Superior temporal gyrus (tissue), 1 donor: ENCODE results near the gene STARD10.

Experiments
- DNase-seq: peaks from one replicate; pipeline ENCODE4 v3.0.0-alpha.2; 2016; ENCODE audit errors: extremely low spot score

The STARD10 gene

GRCh38 chr11:72745511-72745910, 48.3 kb downstream of the STARD10 start:
- DNase-seq, result no peak

- no peak for DNase-seq
Measured at GRCh38 chr11:72744474-72744873, 49.4 kb downstream of the STARD10 start.

DNA sequence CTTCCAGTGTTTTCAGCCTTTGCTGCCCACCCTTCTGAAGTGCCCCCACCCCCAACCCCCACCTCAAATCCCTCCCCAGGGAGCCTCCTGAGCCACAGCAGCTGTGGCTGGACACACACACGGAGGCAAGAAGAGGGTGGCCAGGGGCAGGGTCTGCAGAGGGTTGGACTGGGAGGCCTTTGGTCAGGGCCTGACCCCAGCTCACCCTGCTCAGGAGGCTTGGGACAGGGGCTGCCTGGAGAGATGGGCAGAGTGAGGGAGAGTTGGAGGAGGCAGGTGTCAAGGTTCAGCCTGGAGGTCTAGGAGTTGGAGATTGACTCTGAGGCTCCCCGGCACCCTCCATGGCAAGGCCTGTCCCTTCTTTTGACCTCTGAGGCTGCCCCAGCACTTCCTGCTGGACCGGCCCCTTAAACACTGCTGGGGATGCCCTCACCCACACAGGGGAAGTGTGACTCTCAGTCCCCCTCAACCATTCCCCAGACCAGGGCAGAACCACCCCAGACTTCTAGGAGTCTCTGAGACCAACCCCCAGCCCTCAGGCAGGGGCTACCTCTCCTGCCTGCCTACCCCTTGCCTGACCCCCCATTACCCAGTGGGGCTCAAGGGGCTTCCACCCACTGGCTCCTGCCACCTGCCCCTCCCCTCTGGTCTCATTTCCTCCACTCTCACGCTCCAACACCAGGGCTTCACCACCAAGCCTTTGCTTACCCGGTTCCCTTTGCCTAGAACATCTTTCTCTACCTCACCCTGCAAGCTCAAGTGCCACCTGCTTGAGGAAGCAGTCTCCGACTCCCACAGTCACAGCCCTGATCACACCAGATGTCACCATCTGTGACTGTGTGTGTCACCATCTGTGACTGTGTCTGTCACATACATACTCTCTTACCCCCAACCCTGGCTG, 50.3 kb downstream of the STARD10 start:
- no peak for DNase-seq

- no peak for DNase-seq
Measured at GRCh38 chr11:72742513-72743320, 51.1 kb downstream of the STARD10 start.

DNA sequence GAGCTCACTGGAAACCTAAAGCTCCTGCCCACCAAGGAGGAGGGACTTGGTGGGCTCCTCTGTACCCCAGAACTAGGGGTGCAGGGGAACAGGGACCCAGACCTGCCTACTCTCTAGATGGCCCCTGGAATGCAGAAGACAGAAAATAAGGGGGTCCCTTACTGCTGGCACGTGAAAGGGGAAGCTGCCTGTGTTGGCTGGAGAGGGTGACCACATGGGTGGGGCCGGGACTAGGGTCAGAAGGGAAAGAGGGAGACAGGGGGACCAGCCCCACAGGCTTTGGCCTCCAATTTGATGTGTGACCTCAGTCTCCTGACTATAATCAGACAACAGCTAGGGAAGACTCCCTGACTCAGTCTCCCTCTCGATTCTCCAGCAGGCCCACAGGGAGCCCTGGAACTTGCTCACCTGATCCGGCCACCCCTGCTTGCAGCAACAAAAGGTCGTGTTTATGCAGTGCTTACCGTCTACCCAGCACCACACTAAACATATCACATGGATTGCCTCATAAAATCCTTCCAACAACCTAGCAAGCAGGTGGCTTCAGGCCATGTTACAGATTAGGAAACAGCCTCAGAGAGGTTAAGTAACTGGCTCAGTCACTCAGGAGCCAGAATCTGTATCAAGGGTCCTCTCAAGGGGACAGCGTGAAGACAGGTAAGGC, 51.9 kb downstream of the STARD10 start:
- DNase-seq, result no peak

- DNase-seq, result no peak
Measured at GRCh38 chr11:72741429-72741833, 52.4 kb downstream of the STARD10 start.

GRCh38 chr11:72740562-72741428, 53.1 kb downstream of the STARD10 start:
- DNase-seq, result no peak

- no peak for DNase-seq
Measured at GRCh38 chr11:72740060-72740424, 53.8 kb downstream of the STARD10 start.

DNA sequence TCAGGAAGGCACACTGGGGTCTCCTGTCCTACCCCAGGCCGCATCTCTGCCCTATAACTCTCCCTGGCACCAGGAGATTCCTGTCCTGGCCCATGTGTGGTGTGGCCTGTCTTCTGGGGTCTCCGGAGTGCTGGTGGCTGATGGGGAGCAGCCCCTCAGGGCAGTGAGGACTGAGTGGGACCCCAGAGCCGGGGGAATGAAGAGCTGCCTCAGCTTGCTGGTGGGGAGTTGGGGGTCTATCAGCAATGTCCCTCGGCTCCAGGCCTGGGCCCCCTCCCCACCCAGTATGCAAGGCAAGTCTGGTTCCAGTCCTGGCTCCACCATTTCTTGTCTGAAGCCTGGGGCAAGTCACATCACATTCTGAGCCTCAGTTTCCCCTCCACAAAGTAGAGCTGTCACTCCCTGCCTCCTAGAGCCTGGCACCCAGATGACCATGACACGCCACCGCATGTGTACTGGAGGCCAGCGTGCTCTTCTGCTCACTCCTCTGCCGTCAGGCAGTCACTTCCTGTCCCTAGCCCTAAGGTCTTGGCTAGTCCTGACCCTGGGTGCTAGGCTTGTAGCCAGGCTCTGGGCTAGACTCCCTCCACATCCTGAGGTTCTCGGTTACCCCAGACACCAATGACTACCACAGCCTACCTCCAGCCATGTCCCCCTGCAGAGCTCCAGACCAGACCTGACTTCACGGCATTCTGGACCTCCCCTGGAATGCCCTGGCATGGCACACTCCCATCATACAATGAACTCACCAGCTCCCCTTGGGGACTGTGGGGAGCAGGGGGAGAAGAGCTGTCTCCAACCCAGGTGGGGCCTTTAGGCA, 54.4 kb downstream of the STARD10 start:
- DNase-seq, result no peak

GRCh38 chr11:72738199-72739141, 55.4 kb downstream of the STARD10 start:
- no peak for DNase-seq

- DNase-seq, result no peak
Measured at GRCh38 chr11:72737336-72737735, 56.5 kb downstream of the STARD10 start.

GRCh38 chr11:72736452-72737069, 57.3 kb downstream of the STARD10 start:
- no peak for DNase-seq

DNA sequence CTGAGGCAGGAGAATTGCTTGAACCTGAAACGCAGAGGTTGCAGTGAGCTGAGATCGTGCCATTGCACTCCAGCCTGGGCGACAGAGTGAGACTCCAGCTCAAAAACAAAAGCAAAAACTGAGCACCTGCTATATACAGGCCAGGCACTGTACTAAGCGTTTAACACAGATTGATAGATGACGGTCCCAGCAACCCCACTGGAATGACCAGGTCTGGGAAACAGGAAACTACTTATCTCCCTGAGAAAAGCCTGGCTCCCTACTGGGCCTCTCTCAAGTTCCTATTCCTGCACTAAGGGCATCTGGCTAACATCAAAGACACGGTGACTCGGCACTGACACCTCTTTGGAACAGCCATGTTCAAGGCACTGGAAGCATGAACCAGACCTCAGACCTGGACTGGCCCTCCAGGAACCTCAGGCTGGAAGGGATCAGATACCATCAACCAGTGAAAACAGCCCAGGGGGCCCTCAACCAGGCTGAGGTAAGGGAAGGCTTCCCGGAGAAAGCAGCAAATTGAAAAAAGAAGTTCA, 58.3 kb downstream of the STARD10 start:
- DNase-seq, result no peak

DNA sequence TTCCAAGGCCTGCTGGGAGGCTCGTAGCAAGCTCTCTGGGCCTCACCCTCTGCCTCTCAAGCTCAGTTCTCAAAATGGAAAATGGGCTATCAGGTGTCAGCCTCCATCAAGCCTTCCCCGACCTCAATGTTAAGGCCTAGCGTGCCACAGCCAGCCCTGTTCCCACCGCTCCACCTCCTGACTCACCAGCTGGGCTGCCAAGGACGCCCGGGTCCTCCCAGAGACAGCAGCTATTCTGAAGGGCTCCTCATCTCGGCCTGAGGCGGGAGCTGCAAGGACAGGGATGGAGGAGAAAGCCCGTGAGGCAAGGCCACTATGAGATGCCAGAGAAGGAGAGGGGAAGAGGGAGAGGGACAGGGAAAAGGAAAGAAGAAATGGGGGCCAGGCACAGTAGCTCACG, 61.5 kb downstream of the STARD10 start:
- DNase-seq, result no peak

DNA sequence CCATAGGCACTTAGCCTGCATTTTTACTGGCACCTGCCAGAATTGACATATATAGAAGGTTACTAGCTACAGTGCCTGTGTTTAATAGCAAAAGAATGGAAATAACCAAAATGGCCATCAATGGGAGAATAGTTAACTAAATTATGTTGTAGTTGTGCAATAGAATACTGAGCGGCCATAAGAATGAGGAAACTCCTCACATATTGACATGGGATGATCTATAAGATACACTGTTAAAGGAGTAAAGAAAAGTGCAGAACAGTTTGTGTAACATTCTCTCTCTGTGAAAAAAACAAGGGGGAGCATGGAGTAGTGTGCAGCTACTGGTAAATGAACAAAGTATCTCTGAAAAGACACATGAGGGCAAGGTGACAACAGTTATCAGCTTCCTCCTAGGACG, 63.1 kb downstream of the STARD10 start:
- DNase-seq, result no peak

DNA sequence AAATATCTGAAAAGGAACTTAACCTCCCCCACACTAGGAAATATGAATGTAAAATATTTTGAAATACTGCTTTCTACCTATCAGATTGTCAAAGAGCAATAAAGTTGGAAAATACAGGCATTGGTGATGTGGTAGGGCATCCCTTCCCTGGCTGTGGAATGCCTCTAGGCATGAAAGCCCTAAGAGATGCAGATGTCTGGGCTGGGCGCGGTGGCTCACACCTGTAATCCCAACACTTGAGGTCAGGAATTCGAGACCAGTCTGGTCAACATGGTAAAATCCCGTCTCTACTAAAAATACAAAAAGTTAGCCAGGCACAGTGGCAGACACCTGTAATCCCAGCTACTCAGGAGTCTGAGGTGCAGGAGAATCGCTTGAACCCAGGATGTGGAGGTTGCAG, 63.6 kb downstream of the STARD10 start:
- no peak for DNase-seq

DNA sequence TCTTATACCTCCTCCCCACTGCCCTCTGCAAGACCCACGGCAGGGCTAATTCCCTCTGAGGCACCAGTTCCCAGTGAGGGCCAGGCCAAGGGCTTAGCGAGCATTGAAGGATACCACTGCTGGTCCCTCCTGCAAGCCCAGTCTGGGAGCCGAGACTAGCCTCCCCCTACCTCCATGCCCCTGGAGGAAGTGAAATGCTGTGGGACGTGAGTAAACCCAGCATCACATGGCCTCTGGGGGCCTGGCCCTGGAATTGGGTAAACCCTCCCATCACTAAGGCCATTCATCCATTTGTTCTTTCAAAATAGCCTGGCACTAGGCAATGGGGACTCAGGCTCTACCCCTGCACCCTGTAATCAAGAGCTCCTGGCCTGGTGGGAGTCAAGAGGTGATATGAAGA, 66.3 kb downstream of the STARD10 start:
- DNase-seq, result no peak
